Breast epithelium (tissue), 3 donors: ENCODE measurements around the gene GALNT16.

Experiments used
- POLR2A ChIP-seq: fragments of 450-650 bp; IDR thresholded peaks from one replicate; pipeline ENCODE4 v1.6.1; 2016; ENCODE audit warnings: antibody characterized with exemption, mild to moderate bottlenecking, moderate library complexity
- POLR2AphosphoS5 ChIP-seq, 3 donors: sonication (generic); formaldehyde crosslinking; IDR thresholded peaks; one replicate each; pipeline ENCODE4 v1.6.1; 2017; ENCODE audit warnings: antibody characterized with exemption in 3 of 3
- TF ChIP-seq, protein P1 (sequence below), 3 donors: fragments of 450-650 bp; IDR thresholded peaks; one replicate each; pipeline ENCODE4 v1.5.1; 2016 to 2017; ENCODE audit warnings: antibody characterized with exemption in 3 of 3, mild to moderate bottlenecking in 3 of 3, moderate library complexity in 3 of 3

DNA sequence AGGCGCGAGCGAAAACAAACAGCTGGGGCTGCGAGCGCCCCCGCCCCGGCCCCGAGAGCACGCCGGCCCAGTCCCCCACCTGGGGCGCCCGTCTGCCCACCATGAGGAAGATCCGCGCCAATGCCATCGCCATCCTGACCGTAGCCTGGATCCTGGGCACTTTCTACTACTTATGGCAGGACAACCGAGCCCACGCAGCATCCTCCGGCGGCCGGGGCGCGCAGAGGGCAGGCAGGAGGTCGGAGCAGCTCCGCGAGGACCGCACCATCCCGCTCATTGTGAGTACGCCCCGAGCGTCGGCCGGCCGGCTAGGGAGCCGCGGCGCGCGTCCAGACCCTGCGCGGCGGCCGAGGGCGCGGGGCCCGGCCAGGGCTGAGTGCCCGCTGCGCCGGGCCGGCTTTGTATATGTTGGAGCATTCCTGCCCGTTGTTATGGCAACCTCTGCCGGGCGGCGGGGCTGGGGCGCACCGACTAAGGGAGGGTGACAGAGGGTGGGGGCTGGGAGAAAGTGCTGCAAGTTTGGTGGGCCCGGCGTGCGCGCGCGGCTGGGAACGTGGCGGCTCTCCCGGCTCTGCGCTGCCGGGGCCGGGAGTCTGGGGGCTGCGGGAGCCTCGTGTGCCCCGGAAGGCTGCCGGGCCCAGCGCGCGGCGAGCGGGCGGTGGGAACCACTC is 367 bp downstream of the GALNT16 start:
- TF ChIP-seq POLR2A (no peak), POLR2AphosphoS5 (IDR thresholded peaks at IDR 0.05) (no peak)
- TF ChIP-seq, protein P1, sequence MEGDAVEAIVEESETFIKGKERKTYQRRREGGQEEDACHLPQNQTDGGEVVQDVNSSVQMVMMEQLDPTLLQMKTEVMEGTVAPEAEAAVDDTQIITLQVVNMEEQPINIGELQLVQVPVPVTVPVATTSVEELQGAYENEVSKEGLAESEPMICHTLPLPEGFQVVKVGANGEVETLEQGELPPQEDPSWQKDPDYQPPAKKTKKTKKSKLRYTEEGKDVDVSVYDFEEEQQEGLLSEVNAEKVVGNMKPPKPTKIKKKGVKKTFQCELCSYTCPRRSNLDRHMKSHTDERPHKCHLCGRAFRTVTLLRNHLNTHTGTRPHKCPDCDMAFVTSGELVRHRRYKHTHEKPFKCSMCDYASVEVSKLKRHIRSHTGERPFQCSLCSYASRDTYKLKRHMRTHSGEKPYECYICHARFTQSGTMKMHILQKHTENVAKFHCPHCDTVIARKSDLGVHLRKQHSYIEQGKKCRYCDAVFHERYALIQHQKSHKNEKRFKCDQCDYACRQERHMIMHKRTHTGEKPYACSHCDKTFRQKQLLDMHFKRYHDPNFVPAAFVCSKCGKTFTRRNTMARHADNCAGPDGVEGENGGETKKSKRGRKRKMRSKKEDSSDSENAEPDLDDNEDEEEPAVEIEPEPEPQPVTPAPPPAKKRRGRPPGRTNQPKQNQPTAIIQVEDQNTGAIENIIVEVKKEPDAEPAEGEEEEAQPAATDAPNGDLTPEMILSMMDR (IDR thresholded peaks at IDR 0.05) = no peak
